ENCODE measurements around the gene PRRT3. TPM values are rescaled to one million over a fixed set of nuclear protein-coding genes. Genes with fewer than 3 reads are reported as not detected.

Gene PRRT3
- total and polyA plus RNA-seq, 2 of the 13 experiments (the other 11 are each of a cell fraction or from before 2014, with no cell fraction given), result 0.22 to 0.44 TPM

DNA sequence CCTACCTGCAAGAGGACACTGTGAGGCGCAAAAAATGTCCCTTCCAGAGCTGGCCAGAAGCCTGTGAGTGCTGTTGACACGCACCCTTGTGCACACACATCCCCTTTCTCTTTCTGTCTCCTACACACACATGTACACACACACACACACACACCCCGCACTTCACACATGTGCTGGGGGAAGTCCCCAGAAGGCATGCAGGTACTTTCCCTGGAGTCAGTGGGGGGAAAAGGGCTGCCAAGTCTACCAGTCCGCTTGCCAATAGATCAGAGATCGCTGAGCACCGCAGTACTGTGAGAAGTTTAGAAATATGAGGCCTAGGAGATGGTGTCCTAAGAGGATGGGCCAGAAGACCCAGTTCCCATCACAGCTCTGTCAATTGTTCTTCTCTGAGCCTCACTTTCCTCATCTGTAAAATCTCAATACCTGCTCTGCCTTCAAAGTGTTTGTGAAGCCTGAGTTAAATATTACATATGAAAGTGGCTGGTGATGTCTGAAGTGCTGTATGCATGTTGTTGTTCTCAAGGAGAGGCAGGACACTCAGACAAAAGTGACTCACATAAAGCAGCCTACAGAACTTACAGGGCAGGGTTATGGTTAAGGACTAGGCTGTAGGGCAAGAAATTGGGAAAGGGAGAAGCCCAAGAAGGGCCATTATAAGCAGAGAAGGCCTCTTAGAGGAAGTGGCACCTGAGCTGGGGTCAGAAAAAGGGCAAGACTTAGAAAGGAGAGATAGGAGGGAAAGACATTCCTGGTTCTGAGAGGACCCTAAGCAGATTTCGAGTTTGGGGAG lies 42.8 kb downstream of the PRRT3 start:
- 90% methylated on average over 7 of the region's 7 CpGs for WGBS (ENCODE audit: low lambda C conversion rate)
- Histone ChIP-seq H3K27ac (ENCODE audit: extremely low read length, insufficient read depth, low read length) (no peak overlapping the region), H2AFZ (ENCODE audit: low read length) (no peak overlapping the region), H3K36me3 (replicated peaks in 1 of 2; ENCODE audit: control insufficient read depth in 1 of 2, insufficient read depth in 2 of 2, low read length in 2 of 2) (peaks cover 18 to 38% of the 10 kb centered on the region in 2 experiments), H3K4me1 (ENCODE audit: insufficient read depth, low read length) (peaks cover 20% of the 10 kb centered on the region), H3K4me2 (ENCODE audit: low read depth, low read length) (no peak overlapping the region), H3K9me3 (ENCODE audit: low read length) (no peaks in the 10 kb centered on the region), H3K4me3 (replicated peaks in 1 of 3; ENCODE audit: insufficient read depth in 1 of 3, low read depth in 2 of 3, low read length in 3 of 3) (no peak overlapping the region), H4K20me1 (ENCODE audit: insufficient read depth, low read length) (no peaks in the 10 kb centered on the region), H3K9ac (ENCODE audit: insufficient read depth, low read depth, low read length) (no peak overlapping the region), H3K79me2 (ENCODE audit: insufficient read depth, low read length) (no peaks in the 10 kb centered on the region), H3K27me3 (ENCODE audit: control insufficient read depth in 1 of 2, insufficient read depth in 2 of 2, low read length in 2 of 2) (no peaks in the 10 kb centered on the region)
- intact Hi-C loops (cut with micrococcal nuclease; ENCODE audit: unreplicated experiment), result no loop called here
- ATAC-seq (no peak), FAIRE-seq (no peak), DNase-seq (ENCODE audit: low spot score) (no peak)
- no TSS peak for BruUV-seq (replicated peaks)
- POLR2A ChIA-PET, result interaction anchor here (1.5 to 9.0 kb wide), 2 partner anchors 9 to 23 kb away, joined by 4 to 298 read pairs; partner anchors contain the start of genes CRELD1 and IL17RE
- CTCF ChIA-PET (ENCODE audit: low intra/inter-chr PET ratio, low total read pairs), result no interaction called here
- in situ Hi-C loops (cut with HindIII; ENCODE audit: extremely low pct_ligation_motif_present, low pct_unique_long_range_greater_than_20kb), result no loop called here
- TF ChIP-seq, protein P1, sequence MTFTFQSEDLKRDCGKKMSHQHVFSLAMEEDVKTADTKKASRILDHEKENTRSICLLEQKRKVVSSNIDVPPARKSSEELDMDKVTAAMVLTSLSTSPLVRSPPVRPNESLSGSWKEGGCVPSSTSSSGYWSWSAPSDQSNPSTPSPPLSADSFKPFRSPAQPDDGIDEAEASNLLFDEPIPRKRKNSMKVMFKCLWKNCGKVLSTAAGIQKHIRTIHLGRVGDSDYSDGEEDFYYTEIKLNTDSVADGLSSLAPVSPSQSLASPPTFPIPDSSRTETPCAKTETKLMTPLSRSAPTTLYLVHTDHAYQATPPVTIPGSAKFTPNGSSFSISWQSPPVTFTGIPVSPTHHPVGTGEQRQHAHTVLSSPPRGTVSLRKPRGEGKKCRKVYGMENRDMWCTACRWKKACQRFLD (CRISPR knock-in tag; IDR thresholded peaks at IDR 0.05; ENCODE audit: borderline replicate concordance), result no peak
- TF ChIP-seq, protein P2, sequence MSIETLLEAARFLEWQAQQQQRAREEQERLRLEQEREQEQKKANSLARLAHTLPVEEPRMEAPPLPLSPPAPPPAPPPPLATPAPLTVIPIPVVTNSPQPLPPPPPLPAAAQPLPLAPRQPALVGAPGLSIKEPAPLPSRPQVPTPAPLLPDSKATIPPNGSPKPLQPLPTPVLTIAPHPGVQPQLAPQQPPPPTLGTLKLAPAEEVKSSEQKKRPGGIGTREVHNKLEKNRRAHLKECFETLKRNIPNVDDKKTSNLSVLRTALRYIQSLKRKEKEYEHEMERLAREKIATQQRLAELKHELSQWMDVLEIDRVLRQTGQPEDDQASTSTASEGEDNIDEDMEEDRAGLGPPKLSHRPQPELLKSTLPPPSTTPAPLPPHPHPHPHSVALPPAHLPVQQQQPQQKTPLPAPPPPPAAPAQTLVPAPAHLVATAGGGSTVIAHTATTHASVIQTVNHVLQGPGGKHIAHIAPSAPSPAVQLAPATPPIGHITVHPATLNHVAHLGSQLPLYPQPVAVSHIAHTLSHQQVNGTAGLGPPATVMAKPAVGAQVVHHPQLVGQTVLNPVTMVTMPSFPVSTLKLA (IDR thresholded peaks at IDR 0.05), result 0 out of 2 replicates have a peak, but pooled peaks have one; percentile 11

DNA sequence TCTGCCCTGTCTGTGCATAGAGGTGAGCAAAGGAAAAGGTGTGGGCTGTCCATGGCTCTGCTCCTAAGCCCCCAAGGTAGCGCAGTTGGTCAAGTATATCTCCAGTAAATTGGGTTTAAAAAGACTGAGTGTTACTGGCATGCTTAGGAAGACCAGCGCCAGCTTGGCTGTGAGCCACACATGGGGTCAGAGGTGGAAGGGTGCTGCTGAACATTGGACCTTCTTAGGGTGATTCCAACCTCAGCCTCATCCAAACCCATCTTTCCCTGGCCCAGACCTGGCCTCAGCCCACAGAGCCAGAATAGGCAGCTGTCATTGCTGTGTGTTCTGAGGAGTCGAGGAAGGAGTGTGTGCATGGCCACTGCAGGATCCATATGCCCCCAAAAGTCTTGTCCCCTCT lies 43.9 kb downstream of the PRRT3 start:
- POLR2A ChIA-PET, result no interaction called here
- Histone ChIP-seq H3K36me3 (replicated peaks in 1 of 2; ENCODE audit: control insufficient read depth in 1 of 2, insufficient read depth in 2 of 2, low read length in 2 of 2) (peaks cover 18 to 38% of the 10 kb centered on the region in 2 experiments), H3K4me1 (ENCODE audit: insufficient read depth, low read length) (peaks cover 20% of the 10 kb centered on the region), H3K4me2 (ENCODE audit: low read depth, low read length) (no peak overlapping the region), H3K27ac (ENCODE audit: extremely low read length, insufficient read depth, low read length) (no peak overlapping the region), H3K9ac (ENCODE audit: insufficient read depth, low read depth, low read length) (no peak overlapping the region), H4K20me1 (ENCODE audit: insufficient read depth, low read length) (no peaks in the 10 kb centered on the region), H3K9me3 (ENCODE audit: low read length) (no peaks in the 10 kb centered on the region), H3K4me3 (replicated peaks in 1 of 3; ENCODE audit: insufficient read depth in 1 of 3, low read depth in 2 of 3, low read length in 3 of 3) (no peak overlapping the region), H3K27me3 (ENCODE audit: control insufficient read depth in 1 of 2, insufficient read depth in 2 of 2, low read length in 2 of 2) (no peaks in the 10 kb centered on the region), H2AFZ (ENCODE audit: low read length) (no peak overlapping the region), H3K79me2 (ENCODE audit: insufficient read depth, low read length) (peaks cover 8% of the 10 kb centered on the region)
- DNase-seq (ENCODE audit: low spot score) (no peak), ATAC-seq (no peak), FAIRE-seq (no peak)
- in situ Hi-C loops (cut with HindIII; ENCODE audit: extremely low pct_ligation_motif_present, low pct_unique_long_range_greater_than_20kb) (no loop called here), intact Hi-C loops (cut with micrococcal nuclease; ENCODE audit: unreplicated experiment) (no loop called here)
- BruUV-seq (replicated peaks), result no TSS peak
- TF ChIP-seq GMEB1 (CRISPR knock-in tag; IDR thresholded peaks at IDR 0.05; ENCODE audit: borderline replicate concordance), result no peak
- TF ChIP-seq NBN (conservative IDR thresholded peaks at IDR 0.05), result no peak
- TF ChIP-seq, protein P3, sequence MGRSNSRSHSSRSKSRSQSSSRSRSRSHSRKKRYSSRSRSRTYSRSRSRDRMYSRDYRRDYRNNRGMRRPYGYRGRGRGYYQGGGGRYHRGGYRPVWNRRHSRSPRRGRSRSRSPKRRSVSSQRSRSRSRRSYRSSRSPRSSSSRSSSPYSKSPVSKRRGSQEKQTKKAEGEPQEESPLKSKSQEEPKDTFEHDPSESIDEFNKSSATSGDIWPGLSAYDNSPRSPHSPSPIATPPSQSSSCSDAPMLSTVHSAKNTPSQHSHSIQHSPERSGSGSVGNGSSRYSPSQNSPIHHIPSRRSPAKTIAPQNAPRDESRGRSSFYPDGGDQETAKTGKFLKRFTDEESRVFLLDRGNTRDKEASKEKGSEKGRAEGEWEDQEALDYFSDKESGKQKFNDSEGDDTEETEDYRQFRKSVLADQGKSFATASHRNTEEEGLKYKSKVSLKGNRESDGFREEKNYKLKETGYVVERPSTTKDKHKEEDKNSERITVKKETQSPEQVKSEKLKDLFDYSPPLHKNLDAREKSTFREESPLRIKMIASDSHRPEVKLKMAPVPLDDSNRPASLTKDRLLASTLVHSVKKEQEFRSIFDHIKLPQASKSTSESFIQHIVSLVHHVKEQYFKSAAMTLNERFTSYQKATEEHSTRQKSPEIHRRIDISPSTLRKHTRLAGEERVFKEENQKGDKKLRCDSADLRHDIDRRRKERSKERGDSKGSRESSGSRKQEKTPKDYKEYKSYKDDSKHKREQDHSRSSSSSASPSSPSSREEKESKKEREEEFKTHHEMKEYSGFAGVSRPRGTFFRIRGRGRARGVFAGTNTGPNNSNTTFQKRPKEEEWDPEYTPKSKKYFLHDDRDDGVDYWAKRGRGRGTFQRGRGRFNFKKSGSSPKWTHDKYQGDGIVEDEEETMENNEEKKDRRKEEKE (IDR thresholded peaks at IDR 0.05), result no peak
- TF ChIP-seq CHD2 (IDR thresholded peaks at IDR 0.05; ENCODE audit: low read depth, low read length), result no peak
- TF ChIP-seq ZNF674 (CRISPR knock-in tag; IDR thresholded peaks at IDR 0.05; ENCODE audit: low read depth), result no peak
- TF ChIP-seq POLR2AphosphoS2 (IDR thresholded peaks at IDR 0.05; ENCODE audit: low read depth, low read length), result no peak
- CTCF ChIA-PET (ENCODE audit: low intra/inter-chr PET ratio, low total read pairs), result no interaction called here
- 100% methylated on average over 3 of the region's 3 CpGs for WGBS (ENCODE audit: low lambda C conversion rate)

All from HepG2 (cell line).